Dermis microvascular lymphatic vessel endothelial cell (primary cell): ENCODE data around the gene TMEM25. TPM values are rescaled to one million over a fixed set of nuclear protein-coding genes. Genes with fewer than 3 reads are reported as not detected.
"Not testable (repeated sequence)": the region's sequence is repeated elsewhere in the genome, so short reads cannot be mapped to it uniquely, and the experiment has no call there.

Source experiments
- DNase-seq, 2 donors: peaks; one replicate each; pipeline versions ENCODE4 v3.0.0 to v3.0.0-alpha.2; 2010; ENCODE audit warnings: low read depth in 2 of 2
- total RNA-seq: library from RNA; depleted of rRNA; stranded (reverse); fragments of >200 nt; gene quantifications from 2 replicates; pipeline ENCODE4 v1.2.1, GENCODE V29; 2014

The TMEM25 gene
- total RNA-seq, 1 donor from 2014 or later: 14.0 TPM

GRCh38 chr11:118532091-118532490, 1.1 kb downstream of the TMEM25 start:
- DNase-seq: no peak

- DNase-seq: no peak
Measured at GRCh38 chr11:118532852-118533768, 2.1 kb downstream of the TMEM25 start.

- no peak for DNase-seq
Measured at GRCh38 chr11:118533769-118534729, 3.1 kb downstream of the TMEM25 start.

- DNase-seq: no peak
Measured at GRCh38 chr11:118535261-118535660, 4.3 kb downstream of the TMEM25 start.

- DNase-seq: no peak
Measured at GRCh38 chr11:118536726-118537125, 5.7 kb downstream of the TMEM25 start.

- peak in 1 of 2 donors; percentile 20 for DNase-seq
Measured at GRCh38 chr11:118537409-118537980, 6.5 kb downstream of the TMEM25 start.

GRCh38 chr11:118544010-118544646, 13.1 kb downstream of the TMEM25 start:
- no peak for DNase-seq

GRCh38 chr11:118544647-118545010, 13.6 kb downstream of the TMEM25 start:
- DNase-seq: no peak

GRCh38 chr11:118545533-118545932, 14.5 kb downstream of the TMEM25 start:
- no peak for DNase-seq

GRCh38 chr11:118547132-118547531, 16.1 kb downstream of the TMEM25 start:
- no peak for DNase-seq

GRCh38 chr11:118552341-118552740, 21.3 kb downstream of the TMEM25 start:
- no peak for DNase-seq

- DNase-seq: no peak
Measured at GRCh38 chr11:118560806-118561205, 29.8 kb downstream of the TMEM25 start.

- DNase-seq: no peak
Measured at GRCh38 chr11:118565051-118565450, 34.1 kb downstream of the TMEM25 start.

GRCh38 chr11:118569670-118570069, 38.7 kb downstream of the TMEM25 start:
- DNase-seq: no peak

GRCh38 chr11:118570787-118571186, 39.8 kb downstream of the TMEM25 start:
- DNase-seq: no peak

GRCh38 chr11:118571701-118572060, 40.7 kb downstream of the TMEM25 start:
- not testable (repeated sequence) for DNase-seq

- peak; percentile 28 to 78 for DNase-seq
Measured at GRCh38 chr11:118572061-118572980, 41.3 kb downstream of the TMEM25 start, which contains the start of gene ARCN1. ARCN1 (plus strand) TSS chr11:118572409; CDS start chr11:118572548, 139 bp downstream.

- peak in 1 of 2 donors; percentile 84 for DNase-seq
Measured at GRCh38 chr11:118572981-118573550, 42.1 kb downstream of the TMEM25 start.

GRCh38 chr11:118574636-118575035, 43.6 kb downstream of the TMEM25 start:
- no peak for DNase-seq

GRCh38 chr11:118577995-118578394, 47.0 kb downstream of the TMEM25 start:
- not testable (repeated sequence) for DNase-seq
